Activated CD8-positive, alpha-beta memory T cell treated with anti-CD3 and anti-CD28 coated beads for 36 hours (primary cell): Measurements from ENCODE around the gene ANKRD44. TPM values are rescaled to one million over a fixed set of nuclear protein-coding genes. Genes with fewer than 3 reads are reported as not detected.

ENCODE experiments used
- CTCF ChIA-PET: fragments of 350-600 bp; sonication (Branson Sonifier 250); formaldehyde crosslinking; loops from one replicate; lab custom pipeline; 2021; ENCODE audit warnings: antibody characterized with exemption; lab: Charles Lee
- POLR2A ChIA-PET: fragments of 350-600 bp; sonication (Branson Sonifier 250); formaldehyde crosslinking; loops from one replicate; lab custom pipeline; 2021; ENCODE audit warnings: antibody characterized with exemption; lab: Charles Lee
- total RNA-seq, 2 experiments: library from RNA; stranded (reverse); gene quantifications; one replicate each; pipeline ENCODE4 v1.2.3, GENCODE V29; 2021

ANKRD44 gene
- total RNA-seq, 2 experiments from 2014 or later: 119 to 130 TPM

- CTCF ChIA-PET: no interaction called here
- POLR2A ChIA-PET: interaction anchor here (0.7 kb wide), 1 partner anchor 13 kb away, joined by 7 read pairs; no protein-coding TSS in a partner anchor
These were observed 34.4 kb downstream of the ANKRD44 start for GRCh38 chr2:197276156-197276555.

GRCh38 chr2:197274937-197275336 lies 35.6 kb downstream of the ANKRD44 start:
- CTCF ChIA-PET: no interaction called here
- POLR2A ChIA-PET: no interaction called here

- POLR2A ChIA-PET: no interaction called here
These were observed 36.2 kb downstream of the ANKRD44 start for GRCh38 chr2:197274349-197274748.

GRCh38 chr2:197273485-197273884 lies 37.1 kb downstream of the ANKRD44 start:
- CTCF ChIA-PET: no interaction called here
- POLR2A ChIA-PET: no interaction called here

More at GRCh38 chr2:197274349-197274748, 36.2 kb downstream of the ANKRD44 start:
- CTCF ChIA-PET: no interaction called here

- ChIA-PET CTCF (no interaction called here), POLR2A (no interaction called here)
These were observed 40.0 kb downstream of the ANKRD44 start for GRCh38 chr2:197270601-197271000.

- ChIA-PET POLR2A (no interaction called here), CTCF (no interaction called here)
These were observed 40.8 kb downstream of the ANKRD44 start for GRCh38 chr2:197269815-197270214.

GRCh38 chr2:197268786-197269584 lies 41.6 kb downstream of the ANKRD44 start:
- ChIA-PET CTCF (interaction anchor here (1.2 to 2.2 kb wide), 2 partner anchors 9 to 39 kb away, joined by 3 to 5 read pairs; no protein-coding TSS in a partner anchor), POLR2A (interaction anchor here (0.8 kb wide), 1 partner anchor 70 kb away, joined by 3 read pairs; no protein-coding TSS in a partner anchor)

GRCh38 chr2:197266477-197266876 lies 44.1 kb downstream of the ANKRD44 start:
- CTCF ChIA-PET: interaction anchor here (1.5 kb wide), 1 partner anchor 27 kb away, joined by 5 read pairs; no protein-coding TSS in a partner anchor
- POLR2A ChIA-PET: no interaction called here

GRCh38 chr2:197265924-197266323 lies 44.7 kb downstream of the ANKRD44 start:
- ChIA-PET CTCF (no interaction called here), POLR2A (no interaction called here)

- ChIA-PET CTCF (interaction anchor here (0.7 kb wide), 1 partner anchor 63 kb away, joined by 3 read pairs; no protein-coding TSS in a partner anchor), POLR2A (interaction anchor here (1.6 kb wide), 1 partner anchor 43 kb away, joined by 3 read pairs; no protein-coding TSS in a partner anchor)
These were observed 45.5 kb downstream of the ANKRD44 start for GRCh38 chr2:197265036-197265435.

- CTCF ChIA-PET: no interaction called here
- POLR2A ChIA-PET: interaction anchor here (1.6 kb wide), 1 partner anchor 44 kb away, joined by 3 read pairs; no protein-coding TSS in a partner anchor
These were observed 46.2 kb downstream of the ANKRD44 start for GRCh38 chr2:197264332-197264731.

- ChIA-PET CTCF (interaction anchor here (1.5 kb wide), 1 partner anchor 23 kb away, joined by 6 read pairs; no protein-coding TSS in a partner anchor), POLR2A (no interaction called here)
These were observed 47.5 kb downstream of the ANKRD44 start for GRCh38 chr2:197263077-197263476.

- CTCF ChIA-PET: interaction anchor here (0.7 to 0.9 kb wide), 2 partner anchors 19 to 128 kb away, joined by 3 to 4 read pairs; no protein-coding TSS in a partner anchor
These were observed 48.8 kb downstream of the ANKRD44 start for GRCh38 chr2:197261808-197262226.

GRCh38 chr2:197259470-197259999 lies 51.0 kb downstream of the ANKRD44 start:
- CTCF ChIA-PET: no interaction called here
- POLR2A ChIA-PET: no interaction called here

More at GRCh38 chr2:197261808-197262226, 48.8 kb downstream of the ANKRD44 start:
- POLR2A ChIA-PET: interaction anchor here (0.7 kb wide), 1 partner anchor 487 kb away, joined by 4 read pairs; no protein-coding TSS in a partner anchor

GRCh38 chr2:197258580-197258979 lies 52.0 kb downstream of the ANKRD44 start:
- ChIA-PET POLR2A (no interaction called here), CTCF (no interaction called here)

GRCh38 chr2:197256547-197257170 lies 53.9 kb downstream of the ANKRD44 start:
- ChIA-PET CTCF (interaction anchor here (0.7 to 1.0 kb wide), 4 partner anchors 41 to 121 kb away, joined by 3 to 4 read pairs (median 3); no protein-coding TSS in a partner anchor), POLR2A (interaction anchor here (0.6 to 1.4 kb wide), 2 partner anchors 42 to 245 kb away, joined by 3 to 6 read pairs; no protein-coding TSS in a partner anchor)

- POLR2A ChIA-PET: interaction anchor here (1.0 kb wide), 1 partner anchor 18 kb away, joined by 4 read pairs; no protein-coding TSS in a partner anchor
- CTCF ChIA-PET: interaction anchor here (0.6 to 1.0 kb wide), 3 partner anchors 12 to 65 kb away, joined by 3 to 4 read pairs (median 3); no protein-coding TSS in a partner anchor
These were observed 54.6 kb downstream of the ANKRD44 start for GRCh38 chr2:197256021-197256420.

- ChIA-PET POLR2A (interaction anchor here (0.8 to 1.0 kb wide), 2 partner anchors 11 to 18 kb away, joined by 3 to 4 read pairs; no protein-coding TSS in a partner anchor), CTCF (interaction anchor here (0.6 to 1.0 kb wide), 3 partner anchors 12 to 68 kb away, joined by 3 to 4 read pairs (median 3); no protein-coding TSS in a partner anchor)
These were observed 55.0 kb downstream of the ANKRD44 start for GRCh38 chr2:197255543-197255942.
